GM12878 (cell line): ENCODE data around the gene SLC50A1. TPM values are rescaled to one million over a fixed set of nuclear protein-coding genes. Genes with fewer than 3 reads are reported as not detected.

ENCODE experiments used
- ATAC-seq: fragments of 200-7000 bp; cut with Tn5 transposase; 3 replicates; pipeline ENCODE4 v1.9.1; 2020; ENCODE audit warnings: mild to moderate bottlenecking, moderate library complexity
- BruUV-seq: library from RNA; stranded (reverse); fragments of 400-500 nt; replicated peaks from 2 replicates; lab custom pipeline; 2021; lab: Mats Ljungman, UMichigan
- CTCF ChIA-PET: fragments of 300-600 bp; sonication (Branson Sonifier 250); formaldehyde crosslinking; extraction: SDS; loops from one replicate; lab custom pipeline; 2021; ENCODE audit warnings: inconsistent platforms; lab: Yijun Ruan, JAX
- POLR2A ChIA-PET: fragments of 350-600 bp; formaldehyde crosslinking; extraction: SDS; loops from one replicate; lab custom pipeline; 2021; ENCODE audit warnings: inconsistent platforms; lab: Charles Lee
- RAD21 ChIA-PET: fragments of 300-600 bp; sonication (Branson Sonifier 250); formaldehyde crosslinking; loops from one replicate; lab custom pipeline; 2023; ENCODE audit warnings: antibody characterized with exemption; ENCODE audit not compliant: unreplicated experiment; lab: Charles Lee
- SMC1A ChIA-PET: fragments of 300-600 bp; sonication (Branson Sonifier 250); formaldehyde crosslinking; loops from one replicate; lab custom pipeline; 2023; ENCODE audit not compliant: unreplicated experiment, uncharacterized antibody; lab: Charles Lee
- DNase-seq: peaks from one replicate; pipeline ENCODE4 v3.0.0-alpha.2; 2011; ENCODE audit warnings: low read depth, low spot score
- FAIRE-seq: peaks from 3 replicates; lab custom pipeline; 2011; peaks lifted over from hg19 to GRCh38; lab: Jason Lieb, UNC
- H2AFZ ChIP-seq: 2 replicates; pipeline ENCODE4 v1.6.0; 2011; ENCODE audit warnings: low read depth, low read length, control low read depth; ENCODE audit not compliant: control insufficient read depth
- H3K27ac ChIP-seq: 2 replicates; pipeline ENCODE4 v1.5.1; 2011; ENCODE audit warnings: control low read depth; ENCODE audit not compliant: control insufficient read depth, insufficient read depth
- H3K27me3 ChIP-seq, 2 experiments: replicated peaks in 1 of 2; 2 replicates each; pipeline versions ENCODE4 v1.6.0 to v1.6.1; 2011; ENCODE audit warnings: low read length in 1 of 2; ENCODE audit not compliant: control insufficient read depth in 2 of 2, insufficient read depth in 2 of 2
- H3K36me3 ChIP-seq, 2 experiments: 2 replicates each; pipeline ENCODE4 v1.5.1; 2011; ENCODE audit warnings: low read length in 1 of 2; ENCODE audit not compliant: control insufficient read depth in 2 of 2, insufficient read depth in 2 of 2
- H3K4me1 ChIP-seq: 2 replicates; pipeline ENCODE4 v1.6.1; 2011; ENCODE audit warnings: mild to moderate bottlenecking, low read length, moderate library complexity, mixed read lengths; ENCODE audit not compliant: control insufficient read depth, insufficient read depth
- H3K4me2 ChIP-seq: 2 replicates; pipeline ENCODE4 v1.6.0; 2011; ENCODE audit warnings: control low read depth; ENCODE audit not compliant: control insufficient read depth, insufficient read depth
- H3K4me3 ChIP-seq: fragments of 200-600 bp; sonication (generic); 2 replicates; pipeline ENCODE4 v1.5.1; 2016
- H3K79me2 ChIP-seq: 2 replicates; pipeline ENCODE4 v1.6.0; 2011; ENCODE audit warnings: low read length; ENCODE audit not compliant: control insufficient read depth, insufficient read depth
- H3K9ac ChIP-seq: 2 replicates; pipeline ENCODE4 v1.8.0; 2011; ENCODE audit warnings: low read length, control low read depth, mixed read lengths; ENCODE audit not compliant: control insufficient read depth, insufficient read depth
- H3K9me3 ChIP-seq: replicated peaks from 3 replicates; pipeline ENCODE4 v1.5.1; 2011; ENCODE audit warnings: mild to moderate bottlenecking, low read length; ENCODE audit not compliant: control insufficient read depth, insufficient read depth
- H4K20me1 ChIP-seq: 2 replicates; pipeline ENCODE4 v1.6.0; 2011; ENCODE audit not compliant: control insufficient read depth, insufficient read depth
- DPF2 ChIP-seq: fragments of 450-650 bp; IDR thresholded peaks from 2 replicates; pipeline ENCODE4 v1.6.1; 2017; ENCODE audit warnings: mild to moderate bottlenecking
- HDAC6 ChIP-seq: fragments of 200-600 bp; sonication (generic); IDR thresholded peaks from one replicate; pipeline ENCODE4 v1.8.0; 2017; ENCODE audit warnings: antibody characterized with exemption; ENCODE audit not compliant: unreplicated experiment
- IKZF1 ChIP-seq: fragments of 450-650 bp; conservative IDR thresholded peaks from 2 replicates; pipeline ENCODE4 v1.6.1; 2017; ENCODE audit warnings: antibody characterized with exemption, mild to moderate bottlenecking
- IRF3 ChIP-seq: fragments of 450-650 bp; IDR thresholded peaks from 2 replicates; pipeline ENCODE4 v1.6.1; 2014; ENCODE audit warnings: mild to moderate bottlenecking
- KDM1A ChIP-seq: fragments of 200-600 bp; sonication (generic); IDR thresholded peaks from 2 replicates; pipeline ENCODE4 v1.6.1; 2016; ENCODE audit warnings: borderline replicate concordance
- RELA ChIP-seq: fragments of 450-650 bp; IDR thresholded peaks from 2 replicates; pipeline ENCODE4 v1.8.0; 2014; ENCODE audit warnings: borderline replicate concordance; ENCODE audit not compliant: partially characterized antibody
- RELB ChIP-seq: fragments of 450-650 bp; IDR thresholded peaks from 2 replicates; pipeline ENCODE4 v1.6.1; 2017; ENCODE audit warnings: low read depth, mild to moderate bottlenecking, moderate library complexity
- SIX5 ChIP-seq: IDR thresholded peaks from 2 replicates; pipeline ENCODE4 v1.6.1; 2011; ENCODE audit warnings: mild to moderate bottlenecking, low read depth, low read length, moderate library complexity; ENCODE audit not compliant: severe bottlenecking
- SMARCA5 ChIP-seq: fragments of 450-650 bp; IDR thresholded peaks from 2 replicates; pipeline ENCODE4 v1.6.1; 2017; ENCODE audit warnings: mild to moderate bottlenecking
- SRF ChIP-seq, 2 experiments: IDR thresholded peaks; 2 replicates each; pipeline ENCODE4 v1.6.1; 2011; ENCODE audit warnings: low read depth in 2 of 2, low read length in 2 of 2, mild to moderate bottlenecking in 1 of 2, moderate library complexity in 1 of 2
- YBX1 ChIP-seq: fragments of 450-650 bp; IDR thresholded peaks from 2 replicates; pipeline ENCODE4 v1.6.1; 2016; ENCODE audit warnings: antibody characterized with exemption
- YY1 ChIP-seq: IDR thresholded peaks from 2 replicates; pipeline ENCODE4 v1.6.1; 2011; ENCODE audit warnings: low read depth, mild to moderate bottlenecking, low read length
- ZBED1 ChIP-seq: IDR thresholded peaks from 2 replicates; pipeline ENCODE4 v1.6.1; 2016; ENCODE audit warnings: borderline replicate concordance
- ZNF217 ChIP-seq: fragments of 450-650 bp; IDR thresholded peaks from 2 replicates; pipeline ENCODE4 v1.6.1; 2017; ENCODE audit warnings: antibody characterized with exemption, mild to moderate bottlenecking
- ZNF24 ChIP-seq: fragments of 450-650 bp; IDR thresholded peaks from 2 replicates; pipeline ENCODE4 v1.6.1; 2017; ENCODE audit warnings: antibody characterized with exemption, mild to moderate bottlenecking
- ZNF274 ChIP-seq: IDR thresholded peaks from one replicate; pipeline ENCODE4 v1.8.0; 2011; ENCODE audit not compliant: insufficient read length, insufficient read depth
- ZNF384 ChIP-seq: IDR thresholded peaks from 2 replicates; pipeline ENCODE4 v1.6.1; 2012; ENCODE audit warnings: low read depth, mild to moderate bottlenecking, low read length, improper control_type of control experiment, borderline replicate concordance
- WGBS: methylation state at CpG from one replicate; pipeline ENCODE4 v1.1.6; 2016; ENCODE audit warnings: low lambda C conversion rate; ENCODE audit not compliant: insufficient replicate concordance, insufficient coverage; ENCODE audit errors: missing lambda C conversion rate; 5-methylcytosine and 5-hydroxymethylcytosine counted together
- in situ Hi-C: fragments of 300-500 bp; cut with MboI; formaldehyde crosslinking; loops from 9 replicates; pipeline ENCODE4 v1.14.3; 2018; ENCODE audit warnings: mixed read lengths
- intact Hi-C: fragments of 100-400 bp; cut with micrococcal nuclease; formaldehyde crosslinking; loops from one replicate; pipeline ENCODE4 v1.14.2; 2022; ENCODE audit not compliant: unreplicated experiment
- polyA plus RNA-seq, 11 experiments: library from polyadenylated mRNA; depleted of rRNA in 4 of 11; unstranded in 6 of 11; stranded (reverse) in 5 of 11; fragments of >200 nt; fragmentation: Nextera tagmentation in 4 of 11; fragmentation: Illumina TruSeq in 1 of 11; extraction: Ambion mirVana in 4 of 11; extraction: Trizol in 1 of 11; gene quantifications; 1 replicate in 1 of 11; 2 replicates in 10 of 11; pipeline versions ENCODE4 v1.2.1 to v1.2.3, GENCODE V29; 2011 to 2016; ENCODE audit warnings: inconsistent platforms in 2 of 11, missing spikeins in 2 of 11, low read depth in 1 of 11
- total RNA-seq, 4 experiments: library from RNA; depleted of rRNA in 3 of 4; stranded (reverse); fragments of >200 nt in 3 of 4; fragmentation: Illumina TruSeq in 1 of 4; extraction: Trizol in 1 of 4; gene quantifications; 2 replicates each; pipeline versions ENCODE4 v1.2.1 to v1.2.3, GENCODE V29; 2013 to 2021

Gene SLC50A1
- total and polyA plus RNA-seq, 10 of the 15 experiments (the other 5 are each of a cell fraction or from before 2014, with no cell fraction given): 32.5 to 85.6 (median 54.0) TPM

GRCh38 chr1:155186794-155187455 is 51.3 kb downstream of the SLC50A1 start:
- H3K4me2 ChIP-seq: no peak overlapping the region
- WGBS: 71% methylated on average over 14 of the region's 14 CpGs
- no peak for FAIRE-seq

More at GRCh38 chr1:155186794-155187455, 51.3 kb downstream of the SLC50A1 start:
- in situ Hi-C loops (no loop called here), intact Hi-C loops (no loop called here)
- Histone ChIP-seq H3K27ac (no peak overlapping the region), H3K9me3 (no peaks in the 10 kb centered on the region), H3K9ac (no peak overlapping the region), H3K4me1 (peaks cover 21% of the 10 kb centered on the region), H3K27me3 (no peaks in the 10 kb centered on the region), H3K79me2 (no peaks in the 10 kb centered on the region), H3K36me3 (no peaks in the 10 kb centered on the region), H3K4me3 (no peak overlapping the region), H2AFZ (no peak overlapping the region), H4K20me1 (no peaks in the 10 kb centered on the region)
- ChIA-PET CTCF (interaction anchor here (1.0 to 1.8 kb wide), 2 partner anchors 14 to 38 kb away, joined by 4 to 9 read pairs; partner anchors contain the start of gene KRTCAP2), RAD21 (no interaction called here), POLR2A (interaction anchor here (0.6 to 2.8 kb wide), 4 partner anchors 7 to 41 kb away, joined by 3 to 23 read pairs (median 8); no protein-coding TSS in a partner anchor), SMC1A (interaction anchor here (2.6 kb wide), 1 partner anchor 10 kb away, joined by 12 read pairs; no protein-coding TSS in a partner anchor)
- TF ChIP-seq HDAC6 (no peak), RELA (no peak), RELB (no peak), ZNF384 (no peak), KDM1A (no peak), IKZF1 (no peak), SRF (IDR thresholded peaks at IDR 0.05; ENCODE audit: low read depth in 2 of 2, low read length in 2 of 2) (no peak), ZNF274 (no peak), SIX5 (no peak), ZNF217 (no peak), ZNF24 (no peak), SMARCA5 (no peak), IRF3 (no peak), DPF2 (no peak), ZBED1 (no peak), YBX1 (no peak), YY1 (no peak)
- BruUV-seq: no TSS peak
- no peak for ATAC-seq
- no peak for DNase-seq
